H9 (cell line): ENCODE data around the gene ZNF205. TPM values are rescaled to one million over a fixed set of nuclear protein-coding genes. Genes with fewer than 3 reads are reported as not detected.

Source experiments
- DNase-seq: peaks from one replicate; pipeline ENCODE4 v3.0.0-alpha.2; 2017
- H2AFZ ChIP-seq: one replicate; pipeline ENCODE4 v1.6.1; 2013; ENCODE audit warnings: mild to moderate bottlenecking, low read length, control low read depth, moderate library complexity
- H2AK5ac ChIP-seq: 2 replicates; pipeline ENCODE4 v1.6.1; 2013; ENCODE audit warnings: low read length, control low read depth, mixed read lengths; ENCODE audit not compliant: insufficient read length
- H2BK120ac ChIP-seq: one replicate; pipeline ENCODE4 v1.6.1; 2013; ENCODE audit warnings: low read depth, mild to moderate bottlenecking, low read length, control low read depth, inconsistent platforms; ENCODE audit not compliant: poor library complexity, severe bottlenecking
- H2BK12ac ChIP-seq: 2 replicates; pipeline ENCODE4 v1.6.1; 2013; ENCODE audit warnings: low read length, control low read depth, mixed read lengths, low read depth; ENCODE audit not compliant: insufficient read length
- H2BK15ac ChIP-seq: 2 replicates; pipeline ENCODE4 v1.6.1; 2013; ENCODE audit warnings: low read depth, low read length, control low read depth
- H2BK20ac ChIP-seq: one replicate; pipeline ENCODE4 v1.6.1; 2013; ENCODE audit warnings: low read depth, mild to moderate bottlenecking, low read length, control low read depth, inconsistent platforms; ENCODE audit not compliant: poor library complexity, severe bottlenecking
- H2BK5ac ChIP-seq: 2 replicates; pipeline ENCODE4 v1.6.1; 2013; ENCODE audit warnings: low read length, control low read depth, mixed read lengths; ENCODE audit not compliant: insufficient read length
- H3K14ac ChIP-seq: 2 replicates; pipeline ENCODE4 v1.6.1; 2013; ENCODE audit warnings: low read length, control low read depth; ENCODE audit not compliant: insufficient read depth
- H3K18ac ChIP-seq: 2 replicates; pipeline ENCODE4 v1.6.1; 2013; ENCODE audit warnings: low read depth, mild to moderate bottlenecking, mixed read lengths, low read length, control low read depth; ENCODE audit not compliant: insufficient read length
- H3K23ac ChIP-seq: 2 replicates; pipeline ENCODE4 v1.6.1; 2013; ENCODE audit warnings: low read length, control low read depth, mixed read lengths, low read depth; ENCODE audit not compliant: insufficient read length
- H3K23me2 ChIP-seq: 2 replicates; pipeline ENCODE4 v1.6.1; 2013; ENCODE audit warnings: low read depth, mild to moderate bottlenecking, mixed read lengths, low read length, control low read depth; ENCODE audit not compliant: insufficient read length, poor library complexity, severe bottlenecking
- H3K27ac ChIP-seq: 2 replicates; pipeline ENCODE4 v1.5.1; 2013; ENCODE audit warnings: low read length, control low read depth, mixed read lengths, low read depth; ENCODE audit not compliant: insufficient read length
- H3K27me3 ChIP-seq: 2 replicates; pipeline ENCODE4 v1.6.1; 2013; ENCODE audit warnings: low read length, control low read depth, inconsistent platforms; ENCODE audit not compliant: insufficient read depth
- H3K4ac ChIP-seq: 2 replicates; pipeline ENCODE4 v1.6.1; 2013; ENCODE audit warnings: low read depth, mild to moderate bottlenecking, control low read depth, inconsistent platforms, low read length, moderate library complexity
- H3K4me1 ChIP-seq: 2 replicates; pipeline ENCODE4 v1.6.1; 2013; ENCODE audit warnings: low read length, control low read depth, inconsistent platforms; ENCODE audit not compliant: insufficient read depth
- H3K4me2 ChIP-seq: 2 replicates; pipeline ENCODE4 v1.6.1; 2013; ENCODE audit warnings: low read length, control low read depth, mixed read lengths; ENCODE audit not compliant: insufficient read length, insufficient read depth
- H3K56ac ChIP-seq: 2 replicates; pipeline ENCODE4 v1.6.1; 2013; ENCODE audit warnings: low read depth, mild to moderate bottlenecking, mixed read lengths, low read length, control low read depth; ENCODE audit not compliant: insufficient read length
- H3K79me1 ChIP-seq: 2 replicates; pipeline ENCODE4 v1.6.1; 2013; ENCODE audit warnings: low read depth, mild to moderate bottlenecking, moderate library complexity, low read length, control low read depth, inconsistent platforms; ENCODE audit not compliant: insufficient read depth, poor library complexity, severe bottlenecking
- H3K79me2 ChIP-seq: 2 replicates; pipeline ENCODE4 v1.6.1; 2013; ENCODE audit warnings: low read length, control low read depth, inconsistent platforms; ENCODE audit not compliant: insufficient read depth
- H3K9ac ChIP-seq: 2 replicates; pipeline ENCODE4 v1.6.1; 2013; ENCODE audit warnings: low read length, control low read depth, mixed read lengths; ENCODE audit not compliant: insufficient read length; ENCODE audit errors: extremely low read depth
- H3K9me3 ChIP-seq: one replicate; pipeline ENCODE4 v1.6.1; 2013; ENCODE audit warnings: low read depth, low read length, inconsistent platforms; ENCODE audit not compliant: control insufficient read depth
- H3T11ph ChIP-seq: one replicate; pipeline ENCODE4 v1.6.1; 2013; ENCODE audit warnings: mild to moderate bottlenecking, low read length, control low read depth, inconsistent platforms
- H4K20me1 ChIP-seq: one replicate; pipeline ENCODE4 v1.6.1; 2013; ENCODE audit not compliant: control insufficient read depth, insufficient read length, insufficient read depth
- H4K5ac ChIP-seq: 2 replicates; pipeline ENCODE4 v1.6.1; 2013; ENCODE audit warnings: low read depth, mild to moderate bottlenecking, mixed read lengths, low read length, control low read depth; ENCODE audit not compliant: insufficient read length
- H4K8ac ChIP-seq: replicated peaks from 2 replicates; pipeline ENCODE4 v1.6.1; 2013; ENCODE audit warnings: low read length, control low read depth, mixed read lengths, low read depth; ENCODE audit not compliant: insufficient read length
- H4K91ac ChIP-seq: 2 replicates; pipeline ENCODE4 v1.6.1; 2013; ENCODE audit warnings: low read depth, mild to moderate bottlenecking, moderate library complexity, mixed read lengths, low read length, control low read depth; ENCODE audit not compliant: insufficient read length
- H3K27ac Mint-ChIP-seq, 3 experiments: 2 replicates in 2 of 3; 3 replicates in 1 of 3; pipeline ENCODE4 v1.8.0; 2020 to 2021; ENCODE audit warnings: mixed read lengths in 3 of 3, mild to moderate bottlenecking in 1 of 3, moderate library complexity in 1 of 3
- H3K27me3 Mint-ChIP-seq: 2 replicates; pipeline ENCODE4 v1.8.0; 2021; ENCODE audit warnings: low read depth, mild to moderate bottlenecking, moderate library complexity, mixed read lengths
- H3K36me3 Mint-ChIP-seq, 3 experiments: 2 replicates in 2 of 3; 3 replicates in 1 of 3; pipeline ENCODE4 v1.8.0; 2020 to 2021; ENCODE audit warnings: low read depth in 3 of 3, mixed read lengths in 3 of 3; ENCODE audit not compliant: insufficient read depth in 1 of 3
- H3K4me1 Mint-ChIP-seq, 2 experiments: 2 replicates each; pipeline ENCODE4 v1.8.0; 2020; ENCODE audit warnings: mixed read lengths in 2 of 2
- H3K4me3 Mint-ChIP-seq, 2 experiments: 2 replicates in 1 of 2; 3 replicates in 1 of 2; pipeline ENCODE4 v1.8.0; 2020 to 2021; ENCODE audit warnings: mild to moderate bottlenecking in 2 of 2, mixed read lengths in 2 of 2, moderate library complexity in 1 of 2
- H3K9me3 Mint-ChIP-seq, 2 experiments: 2 replicates in 1 of 2; 3 replicates in 1 of 2; pipeline ENCODE4 v1.8.0; 2020; ENCODE audit warnings: mild to moderate bottlenecking in 2 of 2, mixed read lengths in 2 of 2, moderate library complexity in 1 of 2
- CTCF ChIP-seq: fragments of 200-600 bp; sonication (generic); conservative IDR thresholded peaks from 3 replicates; pipeline ENCODE4 v1.8.0; 2021; ENCODE audit warnings: antibody characterized with exemption, mild to moderate bottlenecking
- WGBS: extraction: QIAGEN DNeasy Blood & Tissue Kit; methylation state at CpG from one replicate; pipeline ENCODE4 v1.1.7; 2013; ENCODE audit warnings: missing lambda C conversion rate, low lambda C conversion rate, mixed read lengths; ENCODE audit not compliant: insufficient read length; ENCODE audit errors: extremely low coverage; 5-methylcytosine and 5-hydroxymethylcytosine counted together
- total RNA-seq: library from RNA; stranded (reverse); gene quantifications from 2 replicates; pipeline ENCODE4 v1.2.1, GENCODE V29; 2021

ZNF205 gene
- total RNA-seq, 1 experiment from 2014 or later, result 16.8 TPM

GRCh38 chr16:3101018-3101840, 11.2 kb upstream of the ZNF205 start:
- Histone ChIP-seq H3K14ac (no peak overlapping the region), H2AFZ (no peak overlapping the region)
- H3K27ac Mint-ChIP-seq, result peak overlapping the region; percentile 83 to 94 (median 91)

More at GRCh38 chr16:3101018-3101840, 11.2 kb upstream of the ZNF205 start:
- no peak overlapping the region for H3K23ac ChIP-seq
- Mint-ChIP-seq H3K4me1 (peaks cover 51 to 52% of the 10 kb centered on the region in 2 experiments), H3K4me3 (peak overlapping the region; percentile 46 to 63), H3K9me3 (no peaks in the 10 kb centered on the region; a peak in 1 of 5 replicates), H3K36me3 (peaks cover 8 to 24% (median 16%) of the 10 kb centered on the region in 3 experiments; a peak in 6 of 7 replicates), H3K27me3 (no peaks in the 10 kb centered on the region; the same call in 1 of the 2 replicates)
- H3T11ph ChIP-seq, result no peak overlapping the region
- H4K20me1 ChIP-seq, result no peaks in the 10 kb centered on the region
- no peak overlapping the region for H3K4ac ChIP-seq
- H3K4me1 ChIP-seq, result peaks cover 8% of the 10 kb centered on the region
- H3K23me2 ChIP-seq, result peaks cover 29% of the 10 kb centered on the region
- peaks cover 12% of the 10 kb centered on the region; the same call in 1 of the 2 replicates for H3K79me2 ChIP-seq
- peak; percentile 83 for TF ChIP-seq CTCF
- DNase-seq, result peak; percentile 74
- no peak overlapping the region for H4K8ac ChIP-seq
- H4K91ac ChIP-seq, result no peak overlapping the region
- no peak overlapping the region for H4K5ac ChIP-seq
- H3K79me1 ChIP-seq, result no peaks in the 10 kb centered on the region
- no peaks in the 10 kb centered on the region for H3K27me3 ChIP-seq
- no peak overlapping the region for H3K18ac ChIP-seq
- H2AK5ac ChIP-seq, result no peak overlapping the region
- H2BK15ac ChIP-seq, result no peak overlapping the region
- no peak overlapping the region for H2BK20ac ChIP-seq
- no peak overlapping the region for H2BK120ac ChIP-seq
- peak overlapping the region; percentile 12 for H3K4me2 ChIP-seq
- no peaks in the 10 kb centered on the region for H3K9me3 ChIP-seq
- H3K27ac ChIP-seq, result peak overlapping the region; percentile 15
- H2BK5ac ChIP-seq, result no peak overlapping the region
- no peak overlapping the region for H3K56ac ChIP-seq
- no peak overlapping the region for H2BK12ac ChIP-seq
- no CpG with 5 or more reads among the region's 29 CpGs for WGBS
- H3K9ac ChIP-seq, result no peak overlapping the region
